Measurements from ENCODE around the gene CD226. TPM values are rescaled to one million over a fixed set of nuclear protein-coding genes. Genes with fewer than 3 reads are reported as not detected.
"Not testable (repeated sequence)": the region's sequence is repeated elsewhere in the genome, so short reads cannot be mapped to it uniquely, and the experiment has no call there.

CD226 gene
- total RNA-seq, 1 experiment from 2014 or later: 0.10 TPM

GRCh38 chr18:69945220-69946114 lies 2.2 kb downstream of the CD226 start:
- H3K4me3 ChIP-seq: no peak overlapping the region
- DNase-seq: no peak
- no peaks in the 10 kb centered on the region for H3K4me1 ChIP-seq
- H3K9me3 ChIP-seq (replicated peaks): no peaks in the 10 kb centered on the region
- H3K27ac ChIP-seq: no peak overlapping the region
- no peaks in the 10 kb centered on the region for H3K36me3 ChIP-seq
- no peaks in the 10 kb centered on the region for H3K27me3 ChIP-seq

DNA sequence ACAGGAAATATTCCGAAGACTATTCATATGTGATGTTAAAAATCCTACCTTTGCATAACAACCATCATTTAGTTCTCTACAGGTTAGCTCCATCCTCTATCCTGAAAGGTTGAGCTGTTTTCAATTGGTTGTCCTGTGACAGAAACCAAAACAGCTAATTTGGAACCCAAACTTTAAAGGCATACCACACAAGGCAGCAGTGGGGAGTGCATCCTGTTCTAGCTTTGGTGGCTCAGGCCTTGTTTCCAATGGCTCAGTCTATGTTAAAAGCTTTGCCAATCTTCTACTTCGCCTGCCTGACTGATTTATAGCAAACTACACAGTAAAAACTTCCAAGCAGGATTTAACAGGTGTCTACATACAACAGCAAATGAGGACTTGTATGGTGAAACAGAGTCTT lies 3.2 kb downstream of the CD226 start:
- Histone ChIP-seq H3K4me1 (no peaks in the 10 kb centered on the region), H3K27ac (no peak overlapping the region), H3K4me3 (no peak overlapping the region), H3K27me3 (no peaks in the 10 kb centered on the region), H3K9me3 (replicated peaks) (no peaks in the 10 kb centered on the region), H3K36me3 (no peaks in the 10 kb centered on the region)
- no peak for DNase-seq

DNA sequence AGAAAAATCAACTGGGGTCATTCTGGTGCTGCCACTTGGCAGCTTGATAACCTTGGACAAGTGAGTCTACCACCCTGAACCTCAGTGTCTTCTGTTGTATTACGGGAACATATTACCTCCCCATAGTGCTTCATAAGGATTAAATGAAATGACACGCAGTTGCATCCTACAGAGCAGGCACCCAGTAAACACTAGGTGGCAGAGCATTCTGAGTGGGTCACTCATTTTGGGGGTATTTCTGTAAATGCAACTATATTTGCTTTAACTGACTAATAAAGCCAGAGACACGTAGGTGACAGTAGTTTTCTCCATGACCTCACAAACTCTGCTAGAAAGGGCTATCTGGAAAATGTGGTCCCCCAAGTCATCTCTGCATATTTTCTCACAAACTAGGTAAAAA lies 4.7 kb downstream of the CD226 start:
- H3K9me3 ChIP-seq (replicated peaks): no peaks in the 10 kb centered on the region
- no peaks in the 10 kb centered on the region for H3K4me1 ChIP-seq
- H3K27me3 ChIP-seq: no peaks in the 10 kb centered on the region
- H3K36me3 ChIP-seq: no peaks in the 10 kb centered on the region
- no peak overlapping the region for H3K27ac ChIP-seq
- H3K4me3 ChIP-seq: no peak overlapping the region
- DNase-seq: no peak

DNA sequence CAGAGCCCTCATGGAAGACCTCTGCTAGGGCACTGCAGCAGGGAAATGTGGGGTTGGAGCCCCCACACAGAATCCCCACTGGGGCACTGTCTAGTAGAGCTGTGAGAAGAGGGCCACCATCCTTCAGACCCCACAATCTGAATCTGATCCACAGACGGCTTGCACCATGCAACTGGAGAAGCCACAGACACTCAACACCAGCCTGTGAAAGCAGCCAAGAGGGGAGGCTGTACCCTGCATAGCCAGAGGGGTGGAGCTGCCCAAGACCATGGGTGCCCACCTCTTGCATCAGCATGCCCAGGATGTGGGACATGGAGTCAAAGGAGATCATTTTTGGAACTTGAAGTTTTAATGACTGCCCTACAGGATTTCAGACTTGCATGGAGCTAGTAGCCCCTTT lies 6.5 kb downstream of the CD226 start:
- H3K27me3 ChIP-seq: no peaks in the 10 kb centered on the region
- H3K27ac ChIP-seq: no peak overlapping the region
- no peaks in the 10 kb centered on the region for H3K9me3 ChIP-seq (replicated peaks)
- no peaks in the 10 kb centered on the region for H3K4me1 ChIP-seq
- H3K4me3 ChIP-seq: no peak overlapping the region
- DNase-seq: no peak
- no peaks in the 10 kb centered on the region for H3K36me3 ChIP-seq

GRCh38 chr18:69939812-69940211 lies 7.9 kb downstream of the CD226 start:
- not testable (repeated sequence) for H3K27ac ChIP-seq; H3K27me3 ChIP-seq; H3K9me3 ChIP-seq (replicated peaks); DNase-seq; H3K4me1 ChIP-seq; H3K36me3 ChIP-seq; H3K4me3 ChIP-seq

GRCh38 chr18:69936191-69936558 lies 11.5 kb downstream of the CD226 start:
- no peaks in the 10 kb centered on the region for H3K9me3 ChIP-seq (replicated peaks)
- H3K4me3 ChIP-seq: no peak overlapping the region
- H3K4me1 ChIP-seq: no peaks in the 10 kb centered on the region
- no peaks in the 10 kb centered on the region for H3K36me3 ChIP-seq
- DNase-seq: no peak
- H3K27me3 ChIP-seq: no peaks in the 10 kb centered on the region
- H3K27ac ChIP-seq: no peak overlapping the region

- DNase-seq: peak; percentile 2 to 4
- no peak overlapping the region for H3K27ac ChIP-seq
- no peaks in the 10 kb centered on the region for H3K4me1 ChIP-seq
- H3K9me3 ChIP-seq (replicated peaks): no peaks in the 10 kb centered on the region
- H3K4me3 ChIP-seq: no peak overlapping the region
- H3K27me3 ChIP-seq: no peaks in the 10 kb centered on the region
- H3K36me3 ChIP-seq: no peaks in the 10 kb centered on the region
These were observed 12.1 kb downstream of the CD226 start for GRCh38 chr18:69935319-69936190.

GRCh38 chr18:69934601-69935265 lies 12.9 kb downstream of the CD226 start:
- H3K9me3 ChIP-seq (replicated peaks): no peaks in the 10 kb centered on the region
- no peak for DNase-seq
- H3K4me3 ChIP-seq: no peak overlapping the region
- no peaks in the 10 kb centered on the region for H3K36me3 ChIP-seq
- no peaks in the 10 kb centered on the region for H3K4me1 ChIP-seq
- H3K27me3 ChIP-seq: no peaks in the 10 kb centered on the region
- no peak overlapping the region for H3K27ac ChIP-seq

GRCh38 chr18:69929041-69929774 lies 18.5 kb downstream of the CD226 start:
- no peak overlapping the region for H3K4me3 ChIP-seq
- no peaks in the 10 kb centered on the region for H3K9me3 ChIP-seq (replicated peaks)
- no peak for DNase-seq
- no peaks in the 10 kb centered on the region for H3K36me3 ChIP-seq
- no peaks in the 10 kb centered on the region for H3K4me1 ChIP-seq
- no peaks in the 10 kb centered on the region for H3K27me3 ChIP-seq
- H3K27ac ChIP-seq: no peak overlapping the region

- H3K4me1 ChIP-seq: no peaks in the 10 kb centered on the region
- H3K27me3 ChIP-seq: no peaks in the 10 kb centered on the region
- H3K27ac ChIP-seq: no peak overlapping the region
- DNase-seq: no peak
- H3K4me3 ChIP-seq: no peak overlapping the region
- H3K36me3 ChIP-seq: no peaks in the 10 kb centered on the region
- no peaks in the 10 kb centered on the region for H3K9me3 ChIP-seq (replicated peaks)
These were observed 31.3 kb downstream of the CD226 start for GRCh38 chr18:69916412-69916811.

DNA sequence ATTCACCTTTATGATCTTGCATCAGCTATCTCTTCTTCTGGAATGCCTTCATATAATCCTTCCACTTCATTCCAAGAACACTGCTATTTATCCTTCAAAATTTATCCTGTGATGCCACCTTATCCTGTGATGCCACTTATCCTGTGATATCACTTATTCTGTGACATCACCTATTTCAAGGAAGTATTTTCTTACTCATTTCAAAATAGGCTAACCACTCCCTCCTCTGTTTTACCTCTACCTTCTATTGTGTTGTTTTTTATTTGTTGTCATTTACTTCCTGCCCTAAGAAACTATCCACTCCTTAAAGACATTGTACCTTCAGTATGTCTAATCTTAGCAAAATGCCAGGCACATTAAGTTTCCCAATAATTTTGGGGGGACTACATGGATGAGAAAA lies 38.8 kb downstream of the CD226 start:
- Histone ChIP-seq H3K27ac (no peak overlapping the region), H3K27me3 (no peaks in the 10 kb centered on the region), H3K36me3 (no peaks in the 10 kb centered on the region), H3K4me1 (no peaks in the 10 kb centered on the region), H3K9me3 (replicated peaks) (no peaks in the 10 kb centered on the region), H3K4me3 (no peak overlapping the region)
- no peak for DNase-seq

DNA sequence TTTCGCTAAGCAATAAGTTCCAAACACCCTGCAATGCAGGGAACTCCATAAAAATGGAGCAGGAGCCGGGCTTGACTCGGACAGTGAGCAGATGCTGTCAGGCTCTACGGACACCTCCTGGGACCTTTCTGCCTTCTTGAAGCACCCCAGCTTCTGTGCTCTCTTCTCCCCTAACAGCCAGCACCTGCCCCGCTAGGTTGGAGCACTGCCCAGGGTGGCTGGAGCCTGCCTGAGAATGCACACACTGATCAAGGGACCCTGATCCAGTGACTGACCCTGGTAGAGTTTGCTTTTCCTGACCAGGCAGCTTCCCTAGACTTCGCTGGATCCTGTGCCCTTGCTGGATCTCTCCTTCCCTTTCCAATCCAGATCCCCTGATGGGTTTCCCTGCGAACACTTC lies 40.9 kb downstream of the CD226 start:
- no peaks in the 10 kb centered on the region for H3K9me3 ChIP-seq (replicated peaks)
- H3K27me3 ChIP-seq: no peaks in the 10 kb centered on the region
- no peak overlapping the region for H3K27ac ChIP-seq
- H3K4me3 ChIP-seq: no peak overlapping the region
- no peak for DNase-seq
- no peaks in the 10 kb centered on the region for H3K36me3 ChIP-seq
- H3K4me1 ChIP-seq: no peaks in the 10 kb centered on the region

DNA sequence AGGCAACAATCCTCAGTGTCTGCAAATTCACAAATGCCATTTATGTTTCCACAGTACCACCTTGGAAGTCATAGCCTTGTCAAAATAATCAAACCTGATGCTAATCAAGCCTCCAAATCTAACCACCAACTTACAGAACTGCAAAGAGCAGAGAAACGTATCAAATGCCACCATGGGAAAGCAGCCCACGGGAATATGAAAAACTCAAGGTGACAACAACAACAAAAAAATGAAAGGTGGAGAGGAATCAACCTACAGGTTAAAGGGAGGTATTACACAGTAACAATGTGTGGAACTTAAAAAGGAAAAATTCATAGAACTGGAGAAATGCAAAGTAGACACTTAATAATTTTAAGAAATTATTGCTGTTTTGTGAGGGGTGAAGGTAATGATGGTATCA lies 46.7 kb downstream of the CD226 start:
- no peaks in the 10 kb centered on the region for H3K27me3 ChIP-seq

DNA sequence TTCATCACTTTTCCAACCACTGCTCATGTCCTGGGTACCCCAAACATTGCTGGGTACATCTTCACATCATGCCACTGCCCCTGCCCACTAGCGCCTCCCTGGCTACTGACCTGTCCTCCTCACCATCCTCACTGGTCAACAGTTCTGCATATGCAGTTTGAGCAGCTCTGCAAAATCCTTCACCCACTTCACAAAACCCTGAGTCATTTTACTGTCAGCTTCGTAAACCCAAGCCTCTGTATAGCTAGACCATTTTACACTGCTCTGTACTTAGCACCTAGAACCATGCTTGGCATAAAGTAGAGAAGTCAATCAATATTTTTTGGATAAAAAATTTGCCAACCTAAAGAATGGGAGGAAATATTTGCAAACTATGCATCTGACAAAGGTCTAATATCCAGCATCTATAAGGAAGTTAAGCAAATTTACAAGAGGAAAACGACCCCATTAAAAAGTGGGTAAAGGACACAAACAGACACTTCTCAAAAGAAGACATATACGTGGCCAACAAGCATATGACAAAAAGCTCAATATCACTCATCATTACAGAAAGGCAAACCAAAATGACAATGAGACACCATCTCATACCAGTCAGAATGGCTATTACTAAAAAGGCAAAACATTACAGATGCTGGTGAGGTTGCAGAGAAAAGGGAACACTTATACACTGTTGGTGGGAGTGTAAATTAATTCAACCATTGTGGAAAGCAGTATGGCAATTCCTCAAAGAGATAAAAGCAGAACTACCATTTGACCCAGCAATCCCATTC lies 48.3 kb downstream of the CD226 start:
- DNase-seq; H3K9me3 ChIP-seq (replicated peaks); H3K4me1 ChIP-seq; H3K36me3 ChIP-seq; H3K27ac ChIP-seq; H3K4me3 ChIP-seq; H3K27me3 ChIP-seq: not testable (repeated sequence)

More for the DNA sequence above, 46.7 kb downstream of the CD226 start:
- Histone ChIP-seq H3K4me3 (no peak overlapping the region), H3K27ac (no peak overlapping the region), H3K9me3 (replicated peaks) (no peaks in the 10 kb centered on the region), H3K36me3 (no peaks in the 10 kb centered on the region), H3K4me1 (no peaks in the 10 kb centered on the region)
- no peak for DNase-seq

All from SJCRH30 (cell line).